GM19463 (cell line): ENCODE results near the gene CFHR4.
"Not testable (repeated sequence)": the region's sequence is repeated elsewhere in the genome, so short reads cannot be mapped to it uniquely, and the experiment has no call there.

Experiments used
- ATAC-seq: cut with Tn5 transposase; IDR thresholded peaks from one replicate; pipeline ENCODE4 v1.9.1; 2021; ENCODE audit warnings: mild to moderate bottlenecking, moderate library complexity; ENCODE audit not compliant: unreplicated experiment

The CFHR4 gene

GRCh38 chr1:196887515-196888239, at the start of gene CFHR4:
CFHR4 (plus strand) TSS chr1:196888052; CDS start chr1:196888151, 99 bp downstream.
- ATAC-seq = peak; percentile 95

- not testable (repeated sequence) for ATAC-seq
Observed at GRCh38 chr1:196849613-196850492, 38.0 kb upstream of the CFHR4 start.

GRCh38 chr1:196856053-196856452, 31.8 kb upstream of the CFHR4 start:
- ATAC-seq = no peak

- no peak for ATAC-seq
Observed at GRCh38 chr1:196857188-196857587, 30.7 kb upstream of the CFHR4 start.

- no peak for ATAC-seq
Observed at GRCh38 chr1:196858811-196859210, 29.0 kb upstream of the CFHR4 start.

- no peak for ATAC-seq
Observed at GRCh38 chr1:196860323-196860884, 27.4 kb upstream of the CFHR4 start.

- no peak for ATAC-seq
Observed at GRCh38 chr1:196861429-196861828, 26.4 kb upstream of the CFHR4 start.

GRCh38 chr1:196866974-196867373, 20.9 kb upstream of the CFHR4 start:
- ATAC-seq = no peak

GRCh38 chr1:196873385-196873784, 14.5 kb upstream of the CFHR4 start:
- no peak for ATAC-seq

GRCh38 chr1:196875935-196876334, 11.9 kb upstream of the CFHR4 start:
- ATAC-seq = no peak

- ATAC-seq = no peak
Observed at GRCh38 chr1:196877964-196878363, 9.9 kb upstream of the CFHR4 start.

GRCh38 chr1:196886560-196886959, 1.3 kb upstream of the CFHR4 start:
- ATAC-seq = not testable (repeated sequence)

GRCh38 chr1:196890668-196891067, 2.8 kb downstream of the CFHR4 start:
- no peak for ATAC-seq

GRCh38 chr1:196891251-196891650, 3.4 kb downstream of the CFHR4 start:
- no peak for ATAC-seq

- ATAC-seq = no peak
Observed at GRCh38 chr1:196896355-196896754, 8.5 kb downstream of the CFHR4 start.

GRCh38 chr1:196897158-196897828, 9.4 kb downstream of the CFHR4 start:
- ATAC-seq = no peak

- no peak for ATAC-seq
Observed at GRCh38 chr1:196902344-196902743, 14.5 kb downstream of the CFHR4 start.

- no peak for ATAC-seq
Observed at GRCh38 chr1:196910215-196910614, 22.4 kb downstream of the CFHR4 start.

- not testable (repeated sequence) for ATAC-seq
Observed at GRCh38 chr1:196912283-196912682, 24.4 kb downstream of the CFHR4 start.

GRCh38 chr1:196926839-196927238, 39.0 kb downstream of the CFHR4 start:
- not testable (repeated sequence) for ATAC-seq

GRCh38 chr1:196932853-196933252, 45.0 kb downstream of the CFHR4 start:
- not testable (repeated sequence) for ATAC-seq
